B cell (primary cell): ENCODE data around the gene SCUBE1. TPM values are rescaled to one million over a fixed set of nuclear protein-coding genes. Genes with fewer than 3 reads are reported as not detected.

ENCODE experiments used
- ATAC-seq: fragments of 200-7000 bp; cut with Tn5 transposase; one replicate; pipeline ENCODE4 v1.10.0; 2021; ENCODE audit warnings: low read depth, mild to moderate bottlenecking, moderate number of reproducible peaks, moderate library complexity
- CTCF ChIA-PET: fragments of 350-600 bp; sonication (Branson Sonifier 250); formaldehyde crosslinking; loops from one replicate; lab custom pipeline; 2021; ENCODE audit warnings: antibody characterized with exemption, inconsistent platforms; lab: Charles Lee
- POLR2A ChIA-PET: fragments of 350-600 bp; sonication (Branson Sonifier 250); formaldehyde crosslinking; loops from one replicate; lab custom pipeline; 2021; ENCODE audit warnings: antibody characterized with exemption; lab: Charles Lee
- DNase-seq: peaks from one replicate; pipeline ENCODE4 v3.0.0; 2013
- H2AFZ ChIP-seq: 2 replicates; pipeline ENCODE4 v1.6.1; 2012; ENCODE audit warnings: mild to moderate bottlenecking, low read depth, low read length; ENCODE audit not compliant: insufficient read depth, poor library complexity, severe bottlenecking
- H3K27ac ChIP-seq, 2 donors: 1 replicate in 1 of 2; 2 replicates in 1 of 2; pipeline ENCODE4 v1.5.1; 2012 to 2013; ENCODE audit warnings: low read length in 2 of 2, mild to moderate bottlenecking in 2 of 2, moderate library complexity in 1 of 2
- H3K27me3 ChIP-seq, 4 experiments: fragments of 200-600 bp in 1 of 4; sonication (generic) in 1 of 4; replicated peaks in 1 of 4; 1 replicate in 2 of 4; 2 replicates in 2 of 4; pipeline versions ENCODE4 v1.6.1 to v1.7.0; 2013 to 2016; ENCODE audit warnings: low read length in 3 of 4, mild to moderate bottlenecking in 2 of 4, mixed read lengths in 1 of 4, moderate library complexity in 1 of 4; ENCODE audit not compliant: insufficient read depth in 4 of 4, control insufficient read depth in 3 of 4; ENCODE audit errors: control extremely low read depth in 1 of 4
- H3K36me3 ChIP-seq, 2 experiments: replicated peaks in 1 of 2; 1 replicate in 1 of 2; 2 replicates in 1 of 2; pipeline versions ENCODE4 v1.6.1 to v1.7.1; 2013; ENCODE audit warnings: low read length in 1 of 2; ENCODE audit not compliant: insufficient read depth in 2 of 2, control insufficient read depth in 1 of 2; ENCODE audit errors: control extremely low read depth in 1 of 2, extremely low read depth in 1 of 2
- H3K4me1 ChIP-seq, 2 donors: fragments of 200-600 bp in 1 of 2; sonication (generic) in 1 of 2; 1 replicate in 1 of 2; 2 replicates in 1 of 2; pipeline versions ENCODE4 v1.5.1 to v1.6.1; 2013 to 2017; ENCODE audit warnings: low read length in 2 of 2; ENCODE audit not compliant: control insufficient read depth in 2 of 2, insufficient read depth in 2 of 2
- H3K4me2 ChIP-seq: replicated peaks from 2 replicates; pipeline ENCODE3; 2012; ENCODE audit warnings: mild to moderate bottlenecking, low read depth, low read length; ENCODE audit not compliant: poor library complexity, severe bottlenecking
- H3K4me3 ChIP-seq, 5 experiments: fragments of 200-600 bp in 1 of 5; sonication (generic) in 1 of 5; 1 replicate in 3 of 5; 2 replicates in 2 of 5; pipeline versions ENCODE4 v1.5.1 to v1.7.0; 2011 to 2016; ENCODE audit warnings: low read length in 4 of 5, mild to moderate bottlenecking in 4 of 5, low read depth in 2 of 5, control low read depth in 1 of 5, moderate library complexity in 1 of 5; ENCODE audit not compliant: insufficient read depth in 1 of 5; ENCODE audit errors: control extremely low read depth in 1 of 5, extremely low read depth in 1 of 5
- H3K79me2 ChIP-seq: fragments of 200-600 bp; sonication (generic); one replicate; pipeline ENCODE4 v1.6.0; 2016; ENCODE audit warnings: low read length; ENCODE audit not compliant: control insufficient read depth, insufficient read depth
- H3K9ac ChIP-seq: fragments of 200-600 bp; sonication (generic); 2 replicates; pipeline ENCODE4 v1.6.1; 2017; ENCODE audit warnings: mild to moderate bottlenecking, low read length, moderate library complexity
- H3K9me3 ChIP-seq, 3 donors: one replicate each; pipeline versions ENCODE4 v1.6.1 to v1.7.1; 2013; ENCODE audit warnings: low read length in 2 of 3; ENCODE audit not compliant: control insufficient read depth in 2 of 3, insufficient read depth in 1 of 3; ENCODE audit errors: control extremely low read depth in 1 of 3
- H4K20me1 ChIP-seq: 2 replicates; pipeline ENCODE4 v1.6.0; 2012; ENCODE audit warnings: mild to moderate bottlenecking, low read length; ENCODE audit not compliant: insufficient read depth, control insufficient read depth, poor library complexity, severe bottlenecking
- H3K27ac Mint-ChIP-seq: one replicate; pipeline ENCODE4 v1.8.0; 2021; ENCODE audit warnings: mixed read lengths
- H3K27me3 Mint-ChIP-seq: one replicate; pipeline ENCODE4 v1.8.0; 2021; ENCODE audit warnings: mixed read lengths
- H3K4me1 Mint-ChIP-seq: one replicate; pipeline ENCODE4 v1.8.0; 2021; ENCODE audit warnings: mixed read lengths
- H3K4me3 Mint-ChIP-seq: one replicate; pipeline ENCODE4 v1.8.0; 2021; ENCODE audit warnings: mixed read lengths
- H3K9me3 Mint-ChIP-seq: one replicate; pipeline ENCODE4 v1.8.0; 2022; ENCODE audit warnings: mixed read lengths; ENCODE audit not compliant: insufficient read depth
- EZH2 ChIP-seq: IDR thresholded peaks from 2 replicates; pipeline ENCODE4 v1.6.1; 2012; ENCODE audit warnings: borderline replicate concordance, low read depth, mild to moderate bottlenecking, moderate library complexity, low read length; ENCODE audit not compliant: insufficient read depth, poor library complexity, severe bottlenecking
- WGBS: methylation state at CpG from one replicate; pipeline ENCODE4 v1.1.5; 2013; ENCODE audit warnings: missing lambda C conversion rate; ENCODE audit not compliant: insufficient coverage; 5-methylcytosine and 5-hydroxymethylcytosine counted together
- intact Hi-C: fragments of 100-400 bp; cut with micrococcal nuclease; formaldehyde crosslinking; loops from one replicate; pipeline ENCODE4 v1.10.0; 2022
- polyA plus RNA-seq: library from polyadenylated mRNA; depleted of rRNA; stranded (reverse); fragments of >200 nt; gene quantifications from 2 replicates; pipeline ENCODE4 v1.2.3, GENCODE V29; 2012
- total RNA-seq, 2 donors: library from RNA; stranded (reverse); fragments of 120-200 nt in 1 of 2; gene quantifications; 1 replicate in 1 of 2; 2 replicates in 1 of 2; pipeline versions ENCODE4 v1.2.3 to v1.2.4, GENCODE V29; 2013 to 2022
- TF ChIP-seq, protein P1 (sequence below): fragments of 200-600 bp; IDR thresholded peaks from one replicate; pipeline ENCODE4 v1.8.0; 2022; ENCODE audit warnings: antibody characterized with exemption, mild to moderate bottlenecking

Gene SCUBE1
- total and polyA plus RNA-seq, 2 donors (not counting 1 experiment from before 2014, with no cell fraction given) = not detected

DNA sequence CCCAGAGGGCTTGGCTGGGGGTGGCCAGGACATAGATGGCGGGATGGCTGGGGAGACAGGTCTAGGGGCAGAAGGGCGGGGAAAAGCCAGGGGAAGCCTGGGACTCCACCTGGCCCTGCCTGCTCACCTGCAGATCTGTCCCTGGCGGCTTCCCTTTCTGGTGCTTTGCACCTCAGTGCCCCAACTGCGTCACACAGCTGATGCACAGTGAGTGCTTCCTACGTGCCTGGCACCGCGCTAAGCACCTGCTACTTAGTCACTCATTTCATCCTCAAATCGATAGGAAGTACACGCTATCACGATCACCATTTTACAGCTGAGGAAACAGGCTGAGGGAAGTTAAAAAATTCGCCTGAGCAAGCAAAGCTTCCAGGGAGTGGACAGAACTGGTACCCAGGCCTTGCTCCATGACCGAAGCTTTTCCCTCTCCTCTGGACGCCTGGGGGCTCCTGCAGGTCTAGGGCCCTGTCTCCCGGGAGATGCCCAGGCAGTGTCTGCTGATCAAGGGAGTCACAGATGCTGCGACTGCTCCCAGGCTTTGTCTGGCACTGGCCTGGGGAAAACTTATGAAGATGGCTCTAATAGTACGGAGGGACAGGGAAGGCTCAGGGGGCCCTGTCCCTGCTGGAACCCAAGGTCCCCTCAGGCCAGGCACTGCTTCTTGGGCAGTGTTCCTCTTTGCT is 93.2 kb downstream of the SCUBE1 start:
- WGBS = 73% methylated on average over 16 of the region's 16 CpGs
- POLR2A ChIA-PET = no interaction called here
- H3K27ac Mint-ChIP-seq = no peak overlapping the region

GRCh38 chr22:43247546-43248260 is 95.5 kb downstream of the SCUBE1 start:
- Mint-ChIP-seq H3K4me3 (no peak overlapping the region), H3K27me3 (peaks cover 3% of the 10 kb centered on the region), H3K4me1 (no peaks in the 10 kb centered on the region), H3K27ac (no peak overlapping the region), H3K9me3 (no peaks in the 10 kb centered on the region)
- Histone ChIP-seq H3K27ac (no peak overlapping the region), H2AFZ (no peak overlapping the region), H4K20me1 (no peaks in the 10 kb centered on the region), H3K9ac (no peak overlapping the region), H3K27me3 (no peaks in the 10 kb centered on the region), H3K4me1 (no peaks in the 10 kb centered on the region), H3K9me3 (no peaks in the 10 kb centered on the region), H3K79me2 (no peaks in the 10 kb centered on the region), H3K4me2 (no peak overlapping the region), H3K4me3 (no peak overlapping the region), H3K36me3 (no peaks in the 10 kb centered on the region)
- 85% methylated on average over 7 of the region's 10 CpGs for WGBS
- ChIA-PET POLR2A (no interaction called here), CTCF (no interaction called here)
- ATAC-seq = no peak
- intact Hi-C loops = no loop called here
- TF ChIP-seq, protein P1, sequence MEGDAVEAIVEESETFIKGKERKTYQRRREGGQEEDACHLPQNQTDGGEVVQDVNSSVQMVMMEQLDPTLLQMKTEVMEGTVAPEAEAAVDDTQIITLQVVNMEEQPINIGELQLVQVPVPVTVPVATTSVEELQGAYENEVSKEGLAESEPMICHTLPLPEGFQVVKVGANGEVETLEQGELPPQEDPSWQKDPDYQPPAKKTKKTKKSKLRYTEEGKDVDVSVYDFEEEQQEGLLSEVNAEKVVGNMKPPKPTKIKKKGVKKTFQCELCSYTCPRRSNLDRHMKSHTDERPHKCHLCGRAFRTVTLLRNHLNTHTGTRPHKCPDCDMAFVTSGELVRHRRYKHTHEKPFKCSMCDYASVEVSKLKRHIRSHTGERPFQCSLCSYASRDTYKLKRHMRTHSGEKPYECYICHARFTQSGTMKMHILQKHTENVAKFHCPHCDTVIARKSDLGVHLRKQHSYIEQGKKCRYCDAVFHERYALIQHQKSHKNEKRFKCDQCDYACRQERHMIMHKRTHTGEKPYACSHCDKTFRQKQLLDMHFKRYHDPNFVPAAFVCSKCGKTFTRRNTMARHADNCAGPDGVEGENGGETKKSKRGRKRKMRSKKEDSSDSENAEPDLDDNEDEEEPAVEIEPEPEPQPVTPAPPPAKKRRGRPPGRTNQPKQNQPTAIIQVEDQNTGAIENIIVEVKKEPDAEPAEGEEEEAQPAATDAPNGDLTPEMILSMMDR = no peak
- no peak for TF ChIP-seq EZH2
- no peak for DNase-seq

More for the DNA sequence above, 93.2 kb downstream of the SCUBE1 start:
- no peak overlapping the region for H3K4me3 ChIP-seq
- no peaks in the 10 kb centered on the region for H3K36me3 ChIP-seq
- no peak overlapping the region for H3K9ac ChIP-seq
- no peak overlapping the region for H3K27ac ChIP-seq
- H3K9me3 ChIP-seq = no peaks in the 10 kb centered on the region
- no peak overlapping the region for H2AFZ ChIP-seq
- no peak for ATAC-seq
- no peak overlapping the region for H3K4me3 Mint-ChIP-seq
- no peaks in the 10 kb centered on the region for H3K4me1 Mint-ChIP-seq
- H3K4me2 ChIP-seq = no peak overlapping the region
- intact Hi-C loops = no loop called here
- peaks cover 0 to 3% (median 0%) of the 10 kb centered on the region in 4 experiments for H3K27me3 ChIP-seq
- CTCF ChIA-PET = no interaction called here
- peaks cover 10% of the 10 kb centered on the region for H3K27me3 Mint-ChIP-seq
- H4K20me1 ChIP-seq = no peaks in the 10 kb centered on the region
- H3K79me2 ChIP-seq = no peaks in the 10 kb centered on the region
- TF ChIP-seq, protein P1 = no peak
- TF ChIP-seq EZH2 = no peak
- DNase-seq = no peak
- no peaks in the 10 kb centered on the region for H3K4me1 ChIP-seq
- H3K9me3 Mint-ChIP-seq = no peaks in the 10 kb centered on the region
